SK-N-MC (cell line): Measurements from ENCODE around the gene AAR2.

ENCODE experiments used
- DNase-seq: peaks from one replicate; pipeline ENCODE4 v3.0.0-alpha.2; 2011; ENCODE audit warnings: low read depth, low spot score
- H3K27ac ChIP-seq: fragments of 200-600 bp; sonication (generic); 2 replicates; pipeline ENCODE4 v1.5.1; 2016; ENCODE audit warnings: mixed run types
- H3K36me3 ChIP-seq: fragments of 200-600 bp; sonication (generic); 2 replicates; pipeline ENCODE4 v1.6.1; 2017; ENCODE audit warnings: antibody characterized with exemption, low read length, mixed read lengths; ENCODE audit not compliant: insufficient read depth
- H3K4me3 ChIP-seq: fragments of 200-600 bp; sonication (generic); 2 replicates; pipeline ENCODE4 v1.5.1; 2016
- H3K9ac ChIP-seq: fragments of 200-600 bp; sonication (generic); 2 replicates; pipeline ENCODE4 v1.8.0; 2017; ENCODE audit warnings: mixed run types, mixed read lengths; ENCODE audit not compliant: insufficient read length
- H3K9me3 ChIP-seq: fragments of 200-600 bp; sonication (generic); 2 replicates; pipeline ENCODE4 v1.6.1; 2017; ENCODE audit warnings: low read depth, mild to moderate bottlenecking, antibody characterized with exemption, low read length, moderate library complexity, mixed read lengths
- EZH2 ChIP-seq: fragments of 200-600 bp; sonication (generic); IDR thresholded peaks from one replicate; pipeline ENCODE4 v1.6.1; 2017; ENCODE audit warnings: antibody characterized with exemption
- FOXP2 ChIP-seq: optimal IDR thresholded peaks from 2 replicates; pipeline ENCODE3; 2011; ENCODE audit warnings: mild to moderate bottlenecking, moderate library complexity; ENCODE audit not compliant: insufficient read depth; ENCODE audit errors: extremely low read length, control extremely low read depth
- POLR2AphosphoS5 ChIP-seq: IDR thresholded peaks from 2 replicates; pipeline ENCODE4 v1.6.1; 2012; ENCODE audit warnings: mild to moderate bottlenecking, low read depth, low read length, borderline replicate concordance

Gene AAR2

DNA sequence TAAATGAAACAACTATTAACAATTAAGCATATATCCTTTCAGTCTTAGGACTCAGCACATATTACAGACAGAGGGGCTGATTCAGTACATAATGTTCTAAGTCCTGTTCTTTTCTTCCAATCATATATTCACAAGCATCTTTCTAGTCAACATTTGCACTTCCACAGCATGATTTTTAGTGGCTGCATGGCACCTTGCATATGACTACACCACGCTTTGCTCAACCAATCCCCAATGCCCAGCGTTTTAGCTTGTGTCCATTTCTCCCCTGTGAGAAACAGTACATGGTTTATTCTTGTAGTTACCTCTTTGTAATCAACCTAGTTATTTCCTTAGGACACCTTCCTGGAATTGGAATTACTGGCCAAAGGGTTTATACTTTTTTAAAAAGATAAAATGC, 33.2 kb downstream of the AAR2 start:
- H3K9me3 ChIP-seq, result no peaks in the 10 kb centered on the region
- no peak overlapping the region for H3K4me3 ChIP-seq
- no peak for TF ChIP-seq FOXP2
- TF ChIP-seq POLR2AphosphoS5, result no peak
- no peak for TF ChIP-seq EZH2
- H3K27ac ChIP-seq, result no peak overlapping the region
- H3K9ac ChIP-seq, result no peak overlapping the region
- DNase-seq, result no peak
- H3K36me3 ChIP-seq, result no peaks in the 10 kb centered on the region

DNA sequence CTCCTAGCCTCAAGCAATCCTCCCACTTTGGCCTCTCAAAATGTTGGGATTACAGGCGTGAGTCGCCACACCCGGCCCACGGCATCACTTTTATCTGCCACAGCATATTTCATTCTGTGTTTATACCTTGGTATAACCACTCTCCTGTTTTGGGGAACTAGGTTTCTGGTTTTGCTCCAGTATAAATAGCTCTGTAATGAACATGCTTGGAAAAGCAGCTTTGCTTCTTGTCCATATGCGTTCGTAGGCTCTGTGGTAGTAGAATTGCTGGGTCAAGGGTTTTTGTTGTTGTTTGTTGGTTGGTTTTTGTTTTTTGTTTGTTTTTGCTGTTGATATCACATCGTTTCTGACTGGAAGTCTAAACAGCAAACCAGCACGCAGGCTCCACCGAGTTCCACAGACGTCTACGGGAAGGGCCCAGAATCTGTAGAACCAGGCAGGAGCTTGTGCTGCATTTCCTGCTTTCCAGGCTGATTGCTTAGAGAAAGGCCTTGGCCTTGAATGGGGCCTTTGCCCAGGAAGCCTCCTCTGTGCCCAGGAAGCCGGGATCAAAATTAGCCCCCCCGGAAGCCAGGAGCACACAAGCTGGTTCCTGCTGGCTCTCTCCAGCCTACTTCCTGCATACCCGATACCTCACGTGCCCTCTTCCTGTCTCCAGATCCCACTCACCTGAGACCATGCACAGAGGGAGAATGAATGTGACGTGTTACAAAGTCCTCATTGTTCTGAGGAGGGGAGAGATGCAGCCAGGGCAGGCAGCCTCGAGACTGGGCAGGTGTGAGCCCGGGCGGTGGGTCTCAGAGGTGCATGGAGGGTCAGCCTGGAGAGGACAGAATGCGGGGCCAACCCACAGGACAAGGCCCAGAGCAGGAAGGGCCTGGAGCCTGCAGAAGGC, 34.7 kb downstream of the AAR2 start:
- Histone ChIP-seq H3K9ac (no peak overlapping the region), H3K36me3 (no peaks in the 10 kb centered on the region), H3K4me3 (no peak overlapping the region), H3K27ac (no peak overlapping the region), H3K9me3 (no peaks in the 10 kb centered on the region)
- DNase-seq, result no peak
- TF ChIP-seq FOXP2 (no peak), EZH2 (no peak), POLR2AphosphoS5 (no peak)

GRCh38 chr20:36271639-36272546, 35.6 kb downstream of the AAR2 start:
- H3K4me3 ChIP-seq, result no peak overlapping the region
- H3K9ac ChIP-seq, result no peak overlapping the region
- H3K9me3 ChIP-seq, result no peaks in the 10 kb centered on the region
- no peaks in the 10 kb centered on the region for H3K36me3 ChIP-seq
- no peak for TF ChIP-seq POLR2AphosphoS5
- TF ChIP-seq FOXP2, result no peak
- no peak for TF ChIP-seq EZH2
- H3K27ac ChIP-seq, result no peak overlapping the region
- no peak for DNase-seq

- no peak overlapping the region for H3K9ac ChIP-seq
- no peak for TF ChIP-seq EZH2
- no peak for TF ChIP-seq POLR2AphosphoS5
- TF ChIP-seq FOXP2, result no peak
- no peaks in the 10 kb centered on the region for H3K36me3 ChIP-seq
- H3K9me3 ChIP-seq, result no peaks in the 10 kb centered on the region
- H3K27ac ChIP-seq, result no peak overlapping the region
- H3K4me3 ChIP-seq, result no peak overlapping the region
- no peak for DNase-seq
These were observed 36.4 kb downstream of the AAR2 start for GRCh38 chr20:36272547-36273220.

GRCh38 chr20:36273414-36274180, 37.3 kb downstream of the AAR2 start:
- Histone ChIP-seq H3K4me3 (no peak overlapping the region), H3K9me3 (no peaks in the 10 kb centered on the region), H3K9ac (no peak overlapping the region), H3K36me3 (no peaks in the 10 kb centered on the region), H3K27ac (no peak overlapping the region)
- DNase-seq, result no peak
- no peak for TF ChIP-seq POLR2AphosphoS5
- no peak for TF ChIP-seq FOXP2
- no peak for TF ChIP-seq EZH2

DNA sequence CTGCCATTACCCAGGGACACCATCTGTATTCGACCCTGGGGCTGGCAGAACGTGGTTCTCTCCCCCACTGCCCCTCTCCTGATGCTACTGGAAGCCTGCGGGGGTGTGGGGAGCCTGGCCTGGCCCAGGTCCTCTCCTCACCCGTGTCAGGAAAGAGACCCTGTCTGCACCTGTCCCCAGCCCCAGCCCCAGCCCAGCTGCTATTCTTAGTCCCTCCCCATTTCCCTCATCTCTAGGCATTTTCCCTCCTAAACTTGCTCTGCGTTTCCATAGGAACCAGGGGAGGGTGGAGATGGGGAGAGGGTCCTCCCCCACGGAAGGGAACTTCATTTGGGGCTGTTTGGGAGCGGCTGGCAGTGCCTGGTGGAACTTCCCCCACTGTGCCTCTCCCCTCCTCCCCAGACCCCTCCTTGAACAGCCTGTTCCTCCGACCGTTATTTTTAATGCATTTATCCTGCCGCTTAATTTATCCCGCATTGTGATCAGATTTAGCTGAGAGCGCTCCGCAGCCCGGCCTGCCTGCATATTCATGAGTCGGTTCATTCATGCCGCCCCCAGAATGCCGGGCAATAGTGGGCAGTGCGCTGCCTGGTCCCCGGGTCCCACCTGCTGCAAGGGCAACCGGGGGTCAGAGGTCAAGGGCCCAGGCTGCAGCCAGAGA, 38.0 kb downstream of the AAR2 start:
- TF ChIP-seq EZH2, result no peak
- no peak for TF ChIP-seq FOXP2
- no peak for TF ChIP-seq POLR2AphosphoS5
- H3K36me3 ChIP-seq, result no peaks in the 10 kb centered on the region
- H3K27ac ChIP-seq, result no peak overlapping the region
- no peak for DNase-seq
- H3K9me3 ChIP-seq, result no peaks in the 10 kb centered on the region
- no peak overlapping the region for H3K9ac ChIP-seq
- no peak overlapping the region for H3K4me3 ChIP-seq

DNA sequence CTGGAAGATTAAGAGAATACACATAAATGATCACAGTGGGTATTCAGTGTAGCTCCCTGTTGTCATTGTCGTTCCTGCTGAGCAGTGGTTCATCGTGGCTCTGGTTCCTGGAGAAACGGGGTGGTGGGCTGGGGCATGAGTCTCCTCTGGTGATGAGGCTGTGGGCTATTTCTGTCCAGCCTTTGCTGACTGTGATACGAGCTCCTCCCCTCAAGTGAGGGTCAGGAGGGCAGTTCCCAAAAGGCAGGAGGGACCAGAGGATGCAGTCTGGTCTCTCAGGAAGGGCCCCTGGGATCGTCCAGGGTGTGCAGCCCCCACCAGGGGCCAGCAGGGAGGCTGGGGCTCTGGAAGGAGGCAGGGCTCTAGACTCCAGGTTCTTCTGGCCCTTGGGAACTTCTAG, 38.7 kb downstream of the AAR2 start:
- TF ChIP-seq EZH2 (no peak), POLR2AphosphoS5 (no peak), FOXP2 (no peak)
- no peak overlapping the region for H3K4me3 ChIP-seq
- no peak for DNase-seq
- H3K27ac ChIP-seq, result no peak overlapping the region
- no peaks in the 10 kb centered on the region for H3K9me3 ChIP-seq
- no peak overlapping the region for H3K9ac ChIP-seq
- no peaks in the 10 kb centered on the region for H3K36me3 ChIP-seq

DNA sequence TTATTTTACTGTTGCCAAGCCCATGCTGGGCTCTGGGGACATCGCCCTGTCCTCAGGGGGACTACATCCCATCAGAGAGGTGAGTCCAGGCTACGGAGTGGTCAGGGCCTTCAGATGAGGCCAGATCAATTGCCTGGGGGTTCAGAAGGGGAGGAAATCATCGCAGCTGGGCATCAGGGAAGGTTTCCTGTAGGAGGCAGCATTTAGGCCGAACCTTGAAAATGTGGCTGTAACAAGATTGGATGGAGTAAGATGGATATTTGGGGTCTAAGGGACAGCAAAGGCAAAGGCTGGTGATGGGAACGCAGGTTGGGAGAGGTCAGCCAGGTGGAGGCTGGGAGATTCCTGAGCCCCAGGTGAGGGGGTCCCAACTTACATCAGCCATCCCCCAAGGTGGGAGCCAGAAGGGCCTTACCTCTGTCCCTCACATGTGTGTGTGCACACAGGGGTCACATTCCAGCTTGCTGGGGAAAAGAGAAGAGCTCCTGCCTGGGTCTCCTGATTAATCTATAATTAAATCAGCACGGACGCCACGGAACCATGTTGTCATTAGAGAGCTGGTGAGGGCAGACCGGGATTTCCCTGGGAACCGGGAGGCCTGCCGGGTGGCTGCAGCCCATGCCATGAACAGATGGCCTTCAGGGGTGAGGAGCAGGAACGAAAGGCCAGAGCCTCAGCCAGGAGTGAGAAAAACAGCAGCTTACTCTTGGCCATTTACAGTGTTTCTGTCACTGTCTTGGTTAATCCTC, 39.3 kb downstream of the AAR2 start:
- H3K9ac ChIP-seq, result no peak overlapping the region
- TF ChIP-seq EZH2 (no peak), FOXP2 (no peak), POLR2AphosphoS5 (no peak)
- no peak overlapping the region for H3K27ac ChIP-seq
- H3K9me3 ChIP-seq, result no peaks in the 10 kb centered on the region
- no peak overlapping the region for H3K4me3 ChIP-seq
- no peak for DNase-seq
- H3K36me3 ChIP-seq, result no peaks in the 10 kb centered on the region
